ENCODE measurements around the gene BCAP31.

GRCh38 chrX:153736071-153736820 lies 12.1 kb upstream of the BCAP31 start:
- TF ChIP-seq POLR2A (IDR thresholded peaks at IDR 0.05) (no peak), CTCF (IDR thresholded peaks at IDR 0.05) (no peak)
